Neural cell (in vitro differentiated cells): ENCODE measurements around the gene USP36. TPM values are rescaled to one million over a fixed set of nuclear protein-coding genes. Genes with fewer than 3 reads are reported as not detected.

Experiments
- H2AFZ ChIP-seq: fragments of 200-600, 300-800 bp; sonication (generic), shearing (Covaris generic); 2 replicates; pipeline ENCODE4 v1.6.0; 2014; ENCODE audit warnings: low read depth, mild to moderate bottlenecking, antibody characterized with exemption, low read length, moderate library complexity
- H3F3A ChIP-seq: fragments of 200-600 bp; shearing (Covaris generic); 2 replicates; pipeline ENCODE4 v1.6.1; 2016; ENCODE audit warnings: mild to moderate bottlenecking, moderate library complexity, mixed read lengths, antibody characterized with exemption, low read length; ENCODE audit not compliant: insufficient read depth, poor library complexity, severe bottlenecking
- H3K27ac ChIP-seq: fragments of 200-600, 300-800 bp; sonication (generic), shearing (Covaris generic); 2 replicates; pipeline ENCODE4 v1.5.1; 2014; ENCODE audit warnings: mild to moderate bottlenecking, low read length, moderate library complexity
- H3K27me3 ChIP-seq: fragments of 300-800, 200-600 bp; sonication (generic), shearing (Covaris generic); 2 replicates; pipeline ENCODE4 v1.6.0; 2014; ENCODE audit warnings: mild to moderate bottlenecking, low read depth, low read length, moderate library complexity; ENCODE audit not compliant: insufficient read depth
- H3K36me3 ChIP-seq: fragments of 300-800, 200-600 bp; sonication (generic), shearing (Covaris generic); 2 replicates; pipeline ENCODE4 v1.5.1; 2014; ENCODE audit warnings: mild to moderate bottlenecking, antibody characterized with exemption, low read length, moderate library complexity; ENCODE audit not compliant: insufficient read depth
- H3K4me2 ChIP-seq: fragments of 300-800, 200-600 bp; sonication (generic), shearing (Covaris generic); 2 replicates; pipeline ENCODE4 v1.6.0; 2014; ENCODE audit warnings: mild to moderate bottlenecking, low read length
- H3K4me3 ChIP-seq: fragments of 300-800, 200-600 bp; sonication (generic), shearing (Covaris generic); 2 replicates; pipeline ENCODE4 v1.5.1; 2014; ENCODE audit warnings: mild to moderate bottlenecking, low read length, moderate library complexity
- H3K79me2 ChIP-seq: fragments of 200-600 bp; shearing (Covaris generic); replicated peaks from 2 replicates; pipeline ENCODE4 v1.6.0; 2014; ENCODE audit warnings: mild to moderate bottlenecking, low read length, moderate library complexity; ENCODE audit not compliant: insufficient read depth
- H3K9ac ChIP-seq: fragments of 300-800, 200-600 bp; sonication (generic), shearing (Covaris generic); 2 replicates; pipeline ENCODE4 v1.6.1; 2016; ENCODE audit warnings: mild to moderate bottlenecking, low read length, mixed read lengths
- H3K9me2 ChIP-seq: fragments of 200-600 bp; shearing (Covaris generic); 2 replicates; pipeline ENCODE4 v1.6.1; 2016; ENCODE audit warnings: mild to moderate bottlenecking, low read length, mixed read lengths; ENCODE audit not compliant: insufficient read depth
- H3K9me3 ChIP-seq: fragments of 200-600, 300-800 bp; sonication (generic), shearing (Covaris generic); 2 replicates; pipeline ENCODE4 v1.6.1; 2016; ENCODE audit warnings: mild to moderate bottlenecking, mixed run types, low read length, moderate library complexity, mixed read lengths
- H4K20me1 ChIP-seq: fragments of 200-600 bp; shearing (Covaris generic); 2 replicates; pipeline ENCODE4 v1.6.1; 2016; ENCODE audit warnings: mild to moderate bottlenecking, mixed run types; ENCODE audit not compliant: insufficient read depth
- CTCF ChIP-seq: fragments of 450-650 bp; IDR thresholded peaks from 2 replicates; pipeline ENCODE4 v1.5.1; 2014; ENCODE audit warnings: antibody characterized with exemption, mild to moderate bottlenecking, moderate library complexity; ENCODE audit not compliant: poor library complexity, severe bottlenecking
- EP300 ChIP-seq: fragments of 450-650 bp; conservative IDR thresholded peaks from 2 replicates; pipeline ENCODE4 v1.6.1; 2014; ENCODE audit warnings: antibody characterized with exemption, mild to moderate bottlenecking, moderate library complexity; ENCODE audit not compliant: poor library complexity, severe bottlenecking
- EZH2 ChIP-seq: fragments of 200-600, 300-800 bp; shearing (Covaris generic), sonication (generic); IDR thresholded peaks from 2 replicates; pipeline ENCODE4 v1.6.1; 2014; ENCODE audit warnings: antibody characterized with exemption, low read length, borderline replicate concordance, mild to moderate bottlenecking; ENCODE audit not compliant: insufficient read depth, poor library complexity, severe bottlenecking
- MXI1 ChIP-seq: fragments of 450-650 bp; conservative IDR thresholded peaks from 2 replicates; pipeline ENCODE4 v1.6.1; 2014; ENCODE audit warnings: antibody characterized with exemption, mild to moderate bottlenecking; ENCODE audit not compliant: poor library complexity, severe bottlenecking
- POLR2AphosphoS5 ChIP-seq: IDR thresholded peaks from 2 replicates; pipeline ENCODE4 v1.6.1; 2012
- RAD21 ChIP-seq: fragments of 450-650 bp; conservative IDR thresholded peaks from 2 replicates; pipeline ENCODE4 v1.6.1; 2014; ENCODE audit warnings: antibody characterized with exemption, mild to moderate bottlenecking, moderate library complexity
- SMC3 ChIP-seq: fragments of 450-650 bp; conservative IDR thresholded peaks from 2 replicates; pipeline ENCODE4 v1.6.1; 2014; ENCODE audit warnings: antibody characterized with exemption, mild to moderate bottlenecking, moderate library complexity; ENCODE audit not compliant: poor library complexity
- TAF1 ChIP-seq: IDR thresholded peaks from 2 replicates; pipeline ENCODE4 v1.6.1; 2012; ENCODE audit warnings: low read depth
- polyA plus RNA-seq: library from polyadenylated mRNA; depleted of rRNA; stranded (reverse); fragments of >200 nt; gene quantifications from 2 replicates; pipeline ENCODE4 v1.2.3, GENCODE V29; 2014
- TF ChIP-seq, protein P1 (sequence below): IDR thresholded peaks from 2 replicates; pipeline ENCODE4 v1.6.1; 2012; ENCODE audit warnings: borderline replicate concordance

The USP36 gene
- polyA plus RNA-seq, 1 donor from 2014 or later, result 14.4 TPM

DNA sequence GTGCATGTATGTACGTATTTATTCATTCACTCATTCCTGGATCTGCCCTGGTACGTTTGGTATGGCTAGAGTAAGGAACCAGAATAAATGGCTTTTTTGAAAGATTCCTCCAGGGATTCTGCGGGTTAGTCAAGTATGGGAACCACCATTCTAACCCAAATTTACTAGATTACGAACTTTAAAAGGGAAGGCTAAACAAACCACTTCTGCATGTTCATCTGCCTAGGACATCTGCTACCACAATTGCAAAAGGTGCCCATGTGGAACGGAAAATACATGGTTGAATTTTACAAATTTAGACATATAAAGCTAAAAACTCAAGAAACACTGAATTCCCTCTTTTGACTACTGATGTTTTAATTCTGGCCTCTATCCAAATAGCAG, 80.7 kb downstream of the USP36 start:
- no peak overlapping the region for H3K27ac ChIP-seq
- H3F3A ChIP-seq, result no peaks in the 10 kb centered on the region
- H3K9me3 ChIP-seq, result no peaks in the 10 kb centered on the region
- TF ChIP-seq POLR2AphosphoS5, result no peak
- TF ChIP-seq EZH2, result no peak
- no peak for TF ChIP-seq SMC3
- no peak for TF ChIP-seq TAF1
- TF ChIP-seq EP300, result no peak
- TF ChIP-seq MXI1, result no peak
- no peak for TF ChIP-seq CTCF
- TF ChIP-seq RAD21, result no peak
- TF ChIP-seq, protein P1, sequence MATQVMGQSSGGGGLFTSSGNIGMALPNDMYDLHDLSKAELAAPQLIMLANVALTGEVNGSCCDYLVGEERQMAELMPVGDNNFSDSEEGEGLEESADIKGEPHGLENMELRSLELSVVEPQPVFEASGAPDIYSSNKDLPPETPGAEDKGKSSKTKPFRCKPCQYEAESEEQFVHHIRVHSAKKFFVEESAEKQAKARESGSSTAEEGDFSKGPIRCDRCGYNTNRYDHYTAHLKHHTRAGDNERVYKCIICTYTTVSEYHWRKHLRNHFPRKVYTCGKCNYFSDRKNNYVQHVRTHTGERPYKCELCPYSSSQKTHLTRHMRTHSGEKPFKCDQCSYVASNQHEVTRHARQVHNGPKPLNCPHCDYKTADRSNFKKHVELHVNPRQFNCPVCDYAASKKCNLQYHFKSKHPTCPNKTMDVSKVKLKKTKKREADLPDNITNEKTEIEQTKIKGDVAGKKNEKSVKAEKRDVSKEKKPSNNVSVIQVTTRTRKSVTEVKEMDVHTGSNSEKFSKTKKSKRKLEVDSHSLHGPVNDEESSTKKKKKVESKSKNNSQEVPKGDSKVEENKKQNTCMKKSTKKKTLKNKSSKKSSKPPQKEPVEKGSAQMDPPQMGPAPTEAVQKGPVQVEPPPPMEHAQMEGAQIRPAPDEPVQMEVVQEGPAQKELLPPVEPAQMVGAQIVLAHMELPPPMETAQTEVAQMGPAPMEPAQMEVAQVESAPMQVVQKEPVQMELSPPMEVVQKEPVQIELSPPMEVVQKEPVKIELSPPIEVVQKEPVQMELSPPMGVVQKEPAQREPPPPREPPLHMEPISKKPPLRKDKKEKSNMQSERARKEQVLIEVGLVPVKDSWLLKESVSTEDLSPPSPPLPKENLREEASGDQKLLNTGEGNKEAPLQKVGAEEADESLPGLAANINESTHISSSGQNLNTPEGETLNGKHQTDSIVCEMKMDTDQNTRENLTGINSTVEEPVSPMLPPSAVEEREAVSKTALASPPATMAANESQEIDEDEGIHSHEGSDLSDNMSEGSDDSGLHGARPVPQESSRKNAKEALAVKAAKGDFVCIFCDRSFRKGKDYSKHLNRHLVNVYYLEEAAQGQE, result no peak
- no peaks in the 10 kb centered on the region for H4K20me1 ChIP-seq
- no peak overlapping the region for H3K4me3 ChIP-seq
- H3K79me2 ChIP-seq, result peaks cover 12% of the 10 kb centered on the region
- H3K4me2 ChIP-seq, result no peak overlapping the region
- no peaks in the 10 kb centered on the region for H3K9me2 ChIP-seq
- H3K36me3 ChIP-seq, result no peaks in the 10 kb centered on the region
- no peak overlapping the region for H3K9ac ChIP-seq
- H3K27me3 ChIP-seq, result no peaks in the 10 kb centered on the region
- H2AFZ ChIP-seq, result no peak overlapping the region

DNA sequence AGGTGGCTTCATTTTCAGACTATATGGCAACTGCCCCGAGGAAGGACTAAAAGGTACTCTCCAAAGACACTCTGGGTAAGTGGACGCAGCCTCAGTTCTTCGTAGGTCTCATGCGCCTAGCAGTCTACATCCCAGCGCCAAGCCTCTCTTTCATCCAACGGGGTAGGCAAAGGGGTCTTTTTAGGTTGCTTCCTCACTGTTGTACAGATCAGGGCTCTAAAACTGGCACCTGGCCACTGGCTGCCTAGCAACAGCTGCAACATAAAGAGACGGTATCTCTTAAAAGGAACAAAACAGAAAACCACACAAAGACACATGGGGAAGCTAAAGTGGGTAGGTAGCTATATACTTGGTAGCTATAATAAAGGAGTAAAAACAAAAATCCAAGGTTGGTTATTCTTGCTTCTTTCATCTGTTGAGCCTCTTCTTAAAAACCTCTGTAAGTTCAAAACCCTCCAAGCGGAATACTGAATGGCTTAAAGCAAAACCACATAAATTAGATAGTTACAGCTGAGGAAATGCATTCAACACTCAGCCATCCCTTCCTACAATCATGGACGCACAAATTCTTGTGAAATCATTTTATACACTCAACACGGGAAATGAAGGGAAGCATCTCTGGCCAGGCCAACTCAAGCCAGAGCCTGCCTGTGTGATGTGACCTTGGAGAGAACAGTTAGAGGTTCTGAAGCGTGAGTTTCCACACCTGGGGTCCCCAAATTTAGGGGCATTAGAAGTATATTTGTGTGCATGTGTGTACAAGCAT, 81.2 kb downstream of the USP36 start:
- H3K27ac ChIP-seq, result no peak overlapping the region

More for the DNA sequence above, 81.2 kb downstream of the USP36 start:
- peaks cover 12% of the 10 kb centered on the region for H3K79me2 ChIP-seq
- H4K20me1 ChIP-seq, result no peaks in the 10 kb centered on the region
- H3K9me3 ChIP-seq, result no peaks in the 10 kb centered on the region
- no peaks in the 10 kb centered on the region for H3K9me2 ChIP-seq
- TF ChIP-seq, protein P1, result no peak
- TF ChIP-seq EP300, result no peak
- no peak for TF ChIP-seq POLR2AphosphoS5
- no peak for TF ChIP-seq RAD21
- TF ChIP-seq CTCF, result no peak
- no peak for TF ChIP-seq EZH2
- TF ChIP-seq MXI1, result no peak
- no peak overlapping the region for H3K4me2 ChIP-seq
- H3K4me3 ChIP-seq, result no peak overlapping the region
- no peaks in the 10 kb centered on the region for H3K27me3 ChIP-seq
- no peak overlapping the region for H2AFZ ChIP-seq
- H3K9ac ChIP-seq, result no peak overlapping the region
- no peaks in the 10 kb centered on the region for H3F3A ChIP-seq
- no peaks in the 10 kb centered on the region for H3K36me3 ChIP-seq
